ENCODE measurements around the gene UBAP2L.

The UBAP2L gene
- total RNA-seq: 60.0 to 150 (median 85.6) reads per million in 18 experiments

GRCh38 chr1:154220071-154220969 is at the start of gene UBAP2L:
UBAP2L (plus strand) TSS chr1:154220955; CDS start chr1:154225124, 4,169 bp downstream.
- peak; percentile 100 for DNase-seq

GRCh38 chr1:154171223-154171583 is 49.6 kb upstream of the UBAP2L start:
- no peak for DNase-seq

- no peak for DNase-seq
These were observed 48.9 kb upstream of the UBAP2L start for GRCh38 chr1:154171880-154172279.

GRCh38 chr1:154174654-154175053 is 46.1 kb upstream of the UBAP2L start:
- no peak for DNase-seq

DNA sequence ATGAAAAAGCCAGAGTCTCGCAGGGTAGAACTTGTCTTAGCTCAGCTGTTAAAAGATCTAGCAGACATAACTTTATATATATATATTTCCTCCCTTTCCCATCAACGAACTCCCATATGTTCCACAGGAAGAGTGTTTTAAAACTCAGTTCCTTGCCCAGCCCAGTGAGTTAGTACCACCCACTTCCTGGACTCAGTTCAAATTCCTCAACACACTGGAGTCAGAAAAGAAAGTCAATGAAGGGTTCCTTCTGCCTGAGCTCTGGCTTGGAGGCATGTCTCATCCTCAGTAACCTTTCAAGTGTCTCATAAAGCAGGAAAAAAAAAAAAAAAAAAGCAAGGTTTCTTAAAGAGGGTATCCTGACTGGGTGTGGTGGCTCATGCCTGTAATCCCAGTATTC is 44.4 kb upstream of the UBAP2L start:
- peak; percentile 29 to 49 for DNase-seq

DNA sequence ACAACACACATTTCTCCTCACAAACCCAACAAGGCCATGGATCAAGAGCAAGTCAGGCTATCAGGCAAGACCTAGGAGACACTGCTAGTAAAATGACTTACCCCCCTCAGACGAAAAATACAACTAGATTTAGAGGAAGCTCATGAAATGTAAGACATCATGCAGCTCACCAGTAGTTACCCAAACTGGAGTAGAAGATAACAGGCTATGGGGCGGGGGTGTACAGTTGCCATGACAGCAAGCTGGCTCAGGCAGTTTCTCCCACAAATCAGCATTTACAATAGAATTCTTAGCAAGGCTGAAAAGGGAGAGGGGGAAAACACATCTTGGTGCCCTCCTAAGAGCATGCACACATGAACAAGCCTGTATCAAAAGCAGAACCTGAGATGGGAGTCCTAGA is 42.7 kb upstream of the UBAP2L start:
- peak; percentile 40 to 65 for DNase-seq

GRCh38 chr1:154178911-154179811 is 41.6 kb upstream of the UBAP2L start:
- DNase-seq: no peak

DNA sequence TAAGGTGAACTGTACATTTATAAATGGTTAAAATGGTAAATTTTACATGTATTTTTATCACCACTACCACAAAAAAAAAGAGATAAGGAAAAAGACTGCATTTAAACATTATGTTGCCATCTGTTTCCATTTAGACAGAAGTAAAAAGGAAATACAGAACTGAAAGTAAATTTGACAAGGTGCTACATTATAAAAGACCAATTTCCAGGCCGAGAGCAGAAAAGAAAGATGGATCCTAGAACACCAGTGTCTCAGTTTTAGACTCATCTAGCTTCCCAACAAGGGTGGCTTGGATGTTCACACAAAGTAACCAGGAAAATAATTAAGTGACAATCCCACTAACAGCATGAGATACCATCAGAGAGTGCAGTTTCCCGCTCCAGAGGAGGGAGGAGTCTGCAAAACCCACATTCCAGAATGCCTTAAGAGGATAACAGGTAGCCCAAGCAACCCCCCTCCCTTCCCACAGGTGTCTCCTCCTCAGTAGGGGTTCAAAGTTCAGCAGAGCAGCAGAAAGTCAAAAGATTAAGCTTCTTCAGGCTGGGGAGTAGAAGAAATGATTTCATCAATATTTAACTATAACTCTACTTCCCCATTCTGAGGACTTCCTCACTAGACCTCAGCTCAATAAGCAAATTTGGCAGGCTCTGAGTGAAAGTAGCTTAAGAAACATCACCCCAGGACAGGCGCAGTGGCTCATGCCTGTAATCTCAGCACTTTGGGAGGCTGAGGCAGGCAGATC is 40.6 kb upstream of the UBAP2L start:
- peak; percentile 84 to 86 for DNase-seq

DNA sequence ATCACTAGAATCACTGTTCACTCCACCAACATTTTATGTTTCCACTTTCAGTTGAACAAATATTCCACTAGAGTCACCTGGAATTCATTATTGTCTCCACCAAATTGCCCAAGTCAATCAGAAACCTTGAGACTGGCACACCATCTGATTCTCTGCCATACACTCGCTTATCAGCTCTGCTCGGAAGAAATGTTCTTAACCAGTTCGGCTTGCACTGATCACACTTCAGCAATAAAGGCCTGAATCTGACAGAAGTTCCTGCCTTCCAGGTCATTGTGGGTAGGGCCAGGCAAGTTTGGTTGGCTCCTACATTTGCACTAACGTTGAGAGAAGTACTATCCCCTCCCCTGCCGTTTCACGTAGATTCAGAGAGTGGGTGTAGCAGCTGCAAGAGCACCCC is 38.8 kb upstream of the UBAP2L start:
- DNase-seq: no peak

- peak; percentile 97 to 99 for DNase-seq
These were observed 38.3 kb upstream of the UBAP2L start for GRCh38 chr1:154182344-154183045.

DNA sequence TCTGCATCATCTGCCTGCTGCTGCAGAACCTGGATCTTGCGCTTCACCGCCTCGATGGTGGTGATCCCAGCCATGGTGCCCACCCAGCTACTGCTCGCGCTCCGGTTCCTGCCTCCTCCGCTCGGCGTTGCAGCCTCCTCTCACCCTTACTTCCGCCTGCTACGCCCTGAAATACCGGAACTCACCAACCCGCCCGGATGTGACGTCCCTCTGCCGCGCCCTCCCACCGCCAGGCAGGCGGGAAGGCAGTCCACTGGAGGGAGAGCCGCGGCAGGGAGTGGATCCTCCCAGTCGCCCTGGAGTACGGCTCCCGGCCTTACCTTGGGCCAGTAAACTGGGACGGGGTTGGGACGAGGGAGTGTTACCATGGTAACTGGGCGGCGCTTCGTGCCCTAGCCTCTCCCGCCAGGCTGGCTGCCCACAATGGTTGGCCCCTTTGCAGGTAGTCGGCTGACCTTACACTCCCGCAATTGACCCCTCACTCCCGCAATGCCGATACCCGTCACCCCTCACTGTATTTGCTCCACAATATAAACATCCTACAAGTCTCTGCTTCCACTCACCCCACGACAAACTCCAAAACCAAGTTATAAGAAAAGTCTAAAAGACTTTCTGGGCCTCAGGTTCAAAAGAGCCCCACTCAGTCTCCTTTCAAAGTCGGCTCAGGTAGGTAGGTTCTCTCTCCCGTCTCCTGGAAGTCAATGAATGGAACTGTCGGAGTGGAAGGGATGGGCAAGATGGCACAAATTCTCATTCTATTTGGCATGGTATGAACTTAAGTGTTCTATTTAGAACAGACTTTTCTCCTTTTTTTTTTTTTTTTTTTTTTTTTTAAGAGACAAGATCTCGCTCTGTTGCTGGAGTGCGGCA is 37.5 kb upstream of the UBAP2L start:
- DNase-seq: peak; percentile 97

DNA sequence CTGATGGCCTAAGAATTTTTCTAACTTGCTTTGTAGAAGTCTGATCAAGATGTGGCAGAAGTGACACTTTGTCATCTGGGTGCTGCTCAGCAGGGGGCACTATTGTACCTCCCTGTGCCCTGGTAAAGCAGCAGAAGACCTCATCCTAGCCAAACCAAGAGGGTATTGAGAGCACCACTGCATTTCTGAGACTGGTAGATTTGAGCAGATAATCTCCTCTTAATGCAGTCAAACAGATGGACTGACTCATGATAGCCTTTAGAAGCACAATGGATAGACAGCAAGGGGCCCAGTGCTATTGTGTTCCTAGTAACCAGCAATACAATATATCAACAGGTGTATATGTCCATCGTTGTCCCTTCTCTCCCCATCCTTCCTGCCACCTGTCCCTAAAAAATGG is 34.6 kb upstream of the UBAP2L start:
- DNase-seq: peak; percentile 80 to 82

DNA sequence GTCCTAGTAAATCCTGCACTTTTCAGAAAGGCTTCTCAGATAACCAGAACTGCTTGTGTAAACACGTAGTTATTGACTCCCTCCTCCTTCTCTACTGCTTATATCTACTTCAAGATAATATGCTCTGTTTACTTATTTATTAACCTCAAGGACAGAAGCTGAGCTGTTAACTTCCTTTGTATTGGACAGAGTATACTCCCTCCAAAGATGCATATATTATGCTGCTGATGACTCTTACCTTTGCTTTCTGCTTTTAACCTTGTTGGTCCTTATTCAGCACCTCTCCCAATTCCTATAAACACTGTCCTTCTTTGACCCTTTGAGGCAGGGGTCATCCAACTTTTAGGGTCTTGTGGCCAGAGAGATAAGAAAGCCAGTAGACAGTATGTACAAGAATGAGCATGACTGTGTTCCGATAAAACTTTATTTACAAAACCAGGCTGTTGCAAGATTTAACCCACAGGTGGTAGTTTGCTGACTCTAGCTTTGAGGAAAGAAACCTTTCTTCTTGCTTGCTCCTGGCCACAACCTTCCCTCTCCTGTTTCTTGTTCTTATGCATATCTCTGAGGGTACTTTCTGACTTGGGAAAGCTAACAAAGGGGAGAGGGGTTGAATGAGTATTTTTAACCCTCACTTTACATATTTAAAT is 33.8 kb upstream of the UBAP2L start:
- DNase-seq: no peak

DNA sequence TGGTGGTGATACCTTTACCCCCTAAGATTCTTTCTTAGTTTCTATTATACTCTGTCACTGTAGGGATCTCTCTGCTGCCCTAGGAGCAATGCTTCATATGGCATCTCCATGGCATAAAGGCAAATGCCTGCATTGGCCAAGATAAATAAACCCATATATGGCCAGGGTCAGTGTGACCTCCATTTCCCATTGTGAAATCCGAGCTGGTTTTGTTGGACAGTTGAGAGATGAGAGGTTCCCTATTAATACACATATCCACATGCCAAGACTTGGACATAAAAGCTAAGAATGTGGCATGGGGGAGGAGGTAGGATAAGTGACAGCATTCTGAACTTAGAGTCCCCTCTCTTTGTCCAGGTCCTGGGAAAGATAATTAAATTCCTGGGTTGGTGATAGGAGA is 30.2 kb upstream of the UBAP2L start:
- peak; percentile 32 to 57 for DNase-seq

GRCh38 chr1:154191990-154192461 is 28.7 kb upstream of the UBAP2L start, which contains the start of gene TPM3:
TPM3 (minus strand) TSS chr1:154192100; CDS start chr1:154192018, 82 bp downstream.
- peak; percentile 12 to 53 for DNase-seq

GRCh38 chr1:154192476-154192875 is 28.3 kb upstream of the UBAP2L start:
- DNase-seq: no peak

DNA sequence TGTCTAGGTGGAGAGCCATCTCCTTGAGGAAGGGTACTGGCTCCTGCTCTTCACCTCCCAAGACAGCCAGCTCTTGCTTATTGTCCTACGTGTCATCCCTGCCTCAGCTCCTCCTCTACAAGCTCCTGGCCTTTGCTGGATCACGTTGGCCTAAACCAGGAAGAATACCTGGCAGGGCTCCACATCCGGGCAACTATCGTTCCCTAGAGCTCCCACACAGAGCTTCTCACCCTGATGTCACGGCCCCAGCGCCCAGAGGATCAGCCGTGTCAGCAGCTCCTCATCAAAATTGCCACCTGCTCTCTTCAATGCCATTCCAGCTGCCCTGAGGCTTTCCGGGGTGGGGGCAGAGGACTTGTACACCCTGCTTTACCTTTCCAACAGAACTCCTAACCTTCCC is 26.9 kb upstream of the UBAP2L start:
- DNase-seq: no peak

- peak; percentile 54 to 67 for DNase-seq
These were observed 21.8 kb upstream of the UBAP2L start for GRCh38 chr1:154198756-154199562.

- no peak for DNase-seq
These were observed 21.2 kb upstream of the UBAP2L start for GRCh38 chr1:154199563-154199879.
